ENCODE results near the gene CRMP1.
"Not testable (repeated sequence)": the region's sequence is repeated elsewhere in the genome, so short reads cannot be mapped to it uniquely, and the experiment has no call there.

The CRMP1 gene

GRCh38 chr4:5863461-5864113, 29.3 kb downstream of the CRMP1 start:
- in situ Hi-C loops (cut with MboI; ENCODE audit: low sequenced_read_pairs): no loop called here

- in situ Hi-C loops (cut with MboI; ENCODE audit: low sequenced_read_pairs): no loop called here
Observed at GRCh38 chr4:5858020-5858769, 34.7 kb downstream of the CRMP1 start.

DNA sequence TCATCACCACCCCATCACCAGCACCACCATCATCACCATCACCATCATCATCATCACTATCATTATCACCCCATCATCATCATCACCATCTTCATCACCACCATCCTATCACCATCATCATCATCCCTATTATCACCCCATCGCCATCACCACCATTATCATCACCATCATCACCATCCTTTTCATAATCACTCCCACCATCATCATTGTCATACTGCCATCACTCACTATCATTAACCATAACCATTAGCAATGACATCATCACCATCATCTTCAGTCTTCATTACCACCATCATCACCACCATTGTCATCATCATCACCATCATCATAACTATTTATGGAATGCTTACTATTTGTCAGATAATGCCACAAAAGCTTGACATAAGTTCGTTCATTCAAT, 35.7 kb downstream of the CRMP1 start:
- in situ Hi-C loops (cut with MboI; ENCODE audit: low sequenced_read_pairs): no loop called here

DNA sequence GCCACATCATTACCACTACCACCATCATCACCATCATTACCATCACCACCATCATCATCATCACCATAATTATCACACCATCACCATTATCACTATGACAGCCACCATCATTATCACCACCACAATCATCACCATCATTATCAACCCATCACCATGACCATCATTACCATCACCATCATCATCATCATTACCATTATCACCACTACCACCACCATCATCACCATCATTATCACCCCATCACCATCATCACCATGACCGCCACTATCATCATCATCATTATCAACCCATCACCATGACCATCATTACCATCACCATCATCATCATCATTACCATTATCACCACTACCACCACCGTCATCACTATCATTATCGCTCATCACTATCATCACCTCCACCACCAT, 36.5 kb downstream of the CRMP1 start:
- in situ Hi-C loops (cut with MboI; ENCODE audit: low sequenced_read_pairs): not testable (repeated sequence)

DNA sequence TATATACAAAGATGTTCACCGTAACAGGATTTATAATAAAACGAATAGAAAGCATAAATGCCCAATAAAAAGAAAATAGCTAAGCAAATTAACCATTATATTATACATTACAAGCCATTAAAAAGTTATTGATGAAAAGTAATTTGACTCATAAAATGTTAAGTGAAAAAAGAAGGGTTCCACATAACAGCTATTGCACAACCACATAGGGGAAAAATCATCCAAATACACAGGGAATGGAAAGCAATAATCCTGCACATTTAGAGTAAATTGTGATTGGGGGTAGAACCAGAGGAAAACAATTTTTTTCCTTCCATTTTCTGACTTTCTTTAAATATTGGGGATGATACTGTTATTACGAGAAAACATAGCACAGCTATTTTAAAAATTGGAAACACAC, 38.0 kb downstream of the CRMP1 start:
- in situ Hi-C loops (cut with MboI; ENCODE audit: low sequenced_read_pairs): no loop called here

DNA sequence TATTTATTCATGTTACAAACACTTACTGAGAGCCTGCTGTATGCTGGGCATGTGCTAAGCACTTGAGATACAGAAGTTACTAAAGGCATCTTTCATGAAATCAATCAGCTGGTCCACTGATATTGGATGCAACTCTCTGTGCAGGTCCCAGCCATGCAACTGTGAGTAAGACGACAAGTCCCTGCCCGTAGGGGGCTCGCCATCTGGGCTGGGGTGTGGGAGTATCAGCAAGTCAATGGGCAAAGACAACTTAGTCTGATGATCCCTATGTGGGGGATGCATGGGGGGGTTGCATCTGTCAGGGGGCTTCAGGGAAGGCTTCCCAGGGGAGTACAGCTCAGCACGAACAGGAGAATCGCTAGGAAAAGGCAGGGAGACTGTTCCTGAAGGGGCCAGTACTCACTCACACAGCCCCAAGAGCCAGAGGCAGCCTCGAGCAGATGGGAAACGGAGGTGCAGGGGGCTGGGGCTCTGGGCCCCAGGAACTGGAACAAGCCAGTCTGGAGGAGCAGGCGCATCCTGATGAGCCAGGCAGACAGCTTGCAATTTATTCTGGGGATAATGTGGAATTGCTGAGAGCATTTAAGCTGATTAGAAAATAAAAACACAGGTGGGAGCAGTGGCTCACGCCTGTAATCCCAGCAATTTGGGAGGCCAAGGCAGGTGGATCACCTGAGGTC, 40.2 kb downstream of the CRMP1 start:
- in situ Hi-C loops (cut with MboI; ENCODE audit: low sequenced_read_pairs): no loop called here

- in situ Hi-C loops (cut with MboI; ENCODE audit: low sequenced_read_pairs): no loop called here
Observed at GRCh38 chr4:5851637-5852301, 41.1 kb downstream of the CRMP1 start.

GRCh38 chr4:5845035-5845905, 47.6 kb downstream of the CRMP1 start:
- in situ Hi-C loops (cut with MboI; ENCODE audit: low sequenced_read_pairs): no loop called here

GRCh38 chr4:5843573-5844530, 49.0 kb downstream of the CRMP1 start:
- in situ Hi-C loops (cut with MboI; ENCODE audit: low sequenced_read_pairs): no loop called here

DNA sequence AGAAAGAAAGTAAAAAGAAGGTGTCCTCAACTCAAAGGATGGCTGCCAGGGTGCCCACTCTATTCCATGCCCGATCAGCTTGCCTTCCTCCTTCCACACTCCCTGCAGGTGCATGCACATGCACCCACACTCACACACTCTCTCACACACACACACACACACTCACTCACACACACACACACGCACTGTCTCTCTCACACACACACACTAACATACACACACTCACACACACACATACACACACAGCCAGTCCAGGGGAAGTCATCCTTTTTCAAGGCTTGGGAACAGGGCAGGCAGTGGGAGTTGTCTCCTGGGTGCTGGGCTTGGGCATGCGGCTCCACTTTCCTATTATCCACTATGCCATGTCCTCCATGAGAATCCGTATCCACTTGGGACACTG, 50.4 kb downstream of the CRMP1 start:
- in situ Hi-C loops (cut with MboI; ENCODE audit: low sequenced_read_pairs): no loop called here

DNA sequence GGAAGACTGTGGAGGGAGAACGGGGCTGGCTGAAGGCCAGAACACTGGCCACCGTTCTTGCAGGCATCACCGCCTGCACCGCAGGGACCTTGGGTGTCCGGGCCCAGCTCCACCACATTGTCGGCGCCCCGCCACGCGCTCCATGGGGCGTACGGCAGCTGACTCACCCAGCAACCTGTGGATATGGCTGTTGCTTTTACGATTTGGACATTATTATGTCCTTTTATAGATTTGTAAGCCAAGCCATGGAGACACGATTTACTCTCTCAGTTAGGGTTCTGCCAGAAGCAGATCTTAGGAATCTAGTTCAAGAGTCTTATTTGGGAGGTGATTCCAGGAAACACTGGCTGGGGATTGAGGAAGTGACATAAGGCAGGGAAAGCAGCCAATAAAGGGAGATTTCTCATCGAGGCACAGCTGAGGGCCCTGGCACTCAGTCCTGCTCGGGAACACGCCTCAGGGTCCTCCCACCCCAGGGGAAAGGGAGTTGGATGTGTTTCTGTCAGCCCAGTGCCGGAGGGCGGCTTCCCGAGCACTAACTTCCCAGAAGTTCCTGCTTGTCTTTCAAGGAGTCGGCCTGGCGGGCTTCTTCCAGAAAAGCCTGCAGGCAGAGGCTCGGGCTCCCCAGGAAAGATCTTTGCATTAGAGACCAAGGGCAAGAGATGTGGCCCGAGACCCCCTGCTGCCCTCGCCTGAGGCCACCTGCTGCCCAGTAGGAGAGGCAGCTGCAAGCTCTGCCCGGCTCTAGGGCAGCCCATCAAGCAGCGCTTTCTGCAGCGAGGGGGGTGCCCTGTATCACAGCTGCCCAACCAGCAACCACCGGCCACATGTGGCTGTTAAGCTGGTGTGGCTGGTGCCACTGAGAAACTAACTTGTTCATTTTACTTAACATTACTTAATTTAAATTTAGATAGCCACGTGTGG, 52.9 kb downstream of the CRMP1 start:
- in situ Hi-C loops (cut with MboI; ENCODE audit: low sequenced_read_pairs): no loop called here

DNA sequence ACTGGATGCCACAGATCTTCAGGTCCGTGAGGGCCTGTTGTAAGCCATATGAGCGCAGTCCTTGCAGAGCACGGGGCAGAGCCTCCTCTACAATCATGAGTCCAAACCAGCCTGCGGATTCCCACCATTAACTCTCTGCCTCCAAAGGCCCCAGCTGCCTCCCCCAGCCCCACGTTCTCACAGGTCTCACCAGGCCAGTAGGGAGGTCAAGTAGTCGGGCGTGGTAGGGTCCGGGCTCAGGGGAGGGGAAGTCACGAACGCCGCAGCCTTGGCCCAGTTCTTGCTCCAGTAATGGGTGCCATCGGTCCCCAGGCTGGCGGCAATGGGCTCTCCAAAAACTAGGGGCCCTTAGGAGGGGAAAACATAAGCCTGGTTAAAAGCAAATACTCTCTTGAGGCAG, 53.6 kb downstream of the CRMP1 start:
- in situ Hi-C loops (cut with MboI; ENCODE audit: low sequenced_read_pairs): no loop called here

DNA sequence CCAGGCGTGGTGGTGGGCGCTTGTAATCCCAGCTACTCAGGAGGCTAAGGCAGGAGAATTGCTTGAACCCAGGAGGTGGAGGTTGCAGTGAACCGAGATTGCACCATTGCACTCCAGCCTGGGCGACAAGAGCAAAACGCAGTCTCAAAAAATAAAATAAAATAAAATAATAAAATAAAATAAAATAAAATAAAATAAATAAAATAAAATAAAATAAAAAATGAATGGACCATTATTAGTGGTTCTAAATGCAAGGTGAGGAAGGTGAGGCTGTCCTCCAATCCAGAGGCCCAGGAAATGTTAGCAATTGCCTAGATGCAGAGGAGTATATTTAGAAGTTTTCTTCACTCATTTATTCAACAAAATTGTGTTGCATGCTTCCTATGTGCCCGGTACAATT, 55.4 kb downstream of the CRMP1 start:
- in situ Hi-C loops (cut with MboI; ENCODE audit: low sequenced_read_pairs): not testable (repeated sequence)

DNA sequence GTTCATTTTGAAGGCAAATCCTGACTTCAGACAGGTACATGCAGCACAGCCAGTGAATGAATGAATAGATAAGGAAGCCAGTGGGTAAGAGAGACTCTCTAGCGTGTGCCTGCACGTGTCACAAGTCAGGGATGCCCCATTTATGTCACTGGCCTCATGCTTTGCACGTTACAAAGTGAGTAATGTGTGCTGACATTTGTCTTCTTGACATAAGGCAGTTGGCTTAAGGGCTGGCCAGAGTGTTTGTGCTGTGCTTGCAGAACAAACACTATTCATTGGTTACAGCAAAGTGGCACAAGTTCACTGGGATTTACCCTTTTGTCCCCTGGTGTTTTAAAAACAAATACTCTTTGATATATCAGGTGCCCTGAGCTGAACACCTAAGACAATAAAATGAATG, 55.9 kb downstream of the CRMP1 start:
- in situ Hi-C loops (cut with MboI; ENCODE audit: low sequenced_read_pairs): no loop called here

GRCh38 chr4:5828005-5828391, 64.9 kb downstream of the CRMP1 start:
- in situ Hi-C loops (cut with MboI; ENCODE audit: low sequenced_read_pairs): no loop called here

DNA sequence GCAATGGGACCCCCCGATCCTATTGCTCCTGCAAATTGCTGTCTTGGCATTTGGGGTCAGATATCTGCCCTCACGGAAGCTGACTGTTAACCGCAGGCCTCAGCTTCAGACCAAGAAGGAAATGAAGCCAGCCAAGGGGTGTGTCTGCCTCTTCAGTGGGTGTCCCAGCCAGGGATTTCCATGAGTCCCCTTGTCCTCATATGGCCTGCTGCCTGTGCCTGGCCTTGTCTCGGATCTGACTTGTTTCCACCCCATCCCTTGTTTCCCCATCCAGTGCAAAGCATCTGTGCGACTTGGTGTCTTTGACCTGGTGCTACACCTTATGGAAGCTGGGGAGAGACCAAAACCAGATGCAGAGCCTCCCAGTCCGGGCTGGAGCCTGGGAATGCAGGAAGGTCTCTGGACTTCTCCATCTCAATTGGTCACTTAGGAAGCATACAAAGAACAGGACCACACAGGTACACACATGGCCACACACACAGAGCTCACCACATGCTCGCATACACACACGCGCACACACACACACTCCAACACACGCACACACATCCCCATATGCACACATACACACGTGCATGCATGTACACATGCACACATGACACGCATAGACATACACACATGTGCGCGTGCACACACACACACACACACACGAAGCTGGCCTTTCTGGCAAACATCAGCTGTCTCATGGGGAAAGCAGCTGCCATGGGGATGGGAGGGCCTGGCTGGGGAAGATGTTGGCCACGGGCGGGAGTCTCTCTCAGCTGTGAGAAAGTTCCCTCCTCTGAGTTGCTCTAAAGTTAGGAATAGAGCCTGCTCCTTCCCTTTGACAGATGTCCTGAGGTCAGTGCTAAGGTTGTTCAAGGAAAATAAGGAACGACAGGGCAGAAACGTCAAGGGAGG, 65.5 kb downstream of the CRMP1 start:
- in situ Hi-C loops (cut with MboI; ENCODE audit: low sequenced_read_pairs): no loop called here

DNA sequence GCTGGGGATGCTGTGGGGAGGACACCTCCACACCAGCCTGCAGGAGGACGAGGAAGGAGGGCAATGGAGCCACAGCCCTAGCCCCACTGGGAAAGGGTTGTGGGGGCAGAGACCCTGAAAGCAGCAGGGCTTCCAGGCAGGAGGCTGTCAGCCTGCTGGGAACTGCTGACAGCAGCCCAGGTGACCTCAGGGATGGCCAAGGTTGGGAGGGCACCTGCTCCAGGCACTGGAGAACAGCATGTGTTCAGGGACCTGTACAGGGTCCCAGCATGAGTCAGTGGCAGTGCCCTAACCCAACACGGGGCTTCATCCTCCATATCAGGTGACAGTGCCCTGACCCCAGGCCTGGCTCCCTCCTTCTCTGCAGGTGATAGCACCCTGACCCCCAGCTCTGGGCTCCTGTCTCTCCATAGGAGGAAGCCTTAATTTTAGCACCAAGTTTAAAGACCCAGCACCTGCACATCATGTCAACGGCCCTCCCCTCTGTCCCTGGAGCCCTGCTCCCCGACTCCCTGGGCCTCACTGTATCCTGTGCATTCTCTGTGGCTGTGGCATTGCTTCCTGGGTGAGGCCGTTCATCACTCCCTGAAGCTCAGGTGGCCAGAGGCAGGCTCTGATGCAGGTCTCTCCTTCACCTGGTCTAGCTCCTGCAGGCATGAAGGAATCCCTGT, 66.3 kb downstream of the CRMP1 start:
- in situ Hi-C loops (cut with MboI; ENCODE audit: low sequenced_read_pairs): no loop called here

All from HL-60/S4 treated with phorbol 12-myristate 13-acetate at 8.2 ng/mL for 4 days and 3 days (cell line).